Activated CD8-positive, alpha-beta memory T cell treated with anti-CD3 and anti-CD28 coated beads, Interleukin-2, amount 50 U/mL, for 24 hours (primary cell): ENCODE results near the gene ANO9.

Experiments
- DNase-seq: peaks from one replicate; pipeline ENCODE4 v3.0.0-alpha.2; 2020; ENCODE audit errors: extremely low read depth

Gene ANO9

DNA sequence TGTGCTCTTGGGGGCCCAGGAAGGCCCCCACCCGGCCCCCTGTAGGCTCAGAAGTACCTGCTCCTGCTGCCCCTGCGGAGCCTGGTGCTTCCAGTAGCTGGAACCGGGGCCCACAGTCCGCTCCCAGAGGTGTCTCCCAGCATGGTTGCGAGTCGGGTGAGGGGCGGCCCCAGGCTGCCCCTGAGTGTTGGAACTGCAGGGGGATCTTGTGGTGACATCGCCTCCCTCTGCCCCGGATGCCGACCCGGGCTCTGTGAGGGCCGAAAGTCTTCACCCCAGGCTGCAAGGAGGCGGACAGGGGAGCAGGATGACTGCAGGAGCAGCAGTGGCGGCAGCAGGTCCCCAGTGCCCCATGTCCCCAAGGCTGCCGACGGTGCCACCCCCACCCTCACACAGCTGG, 57.3 kb downstream of the ANO9 start:
- no peak for DNase-seq

DNA sequence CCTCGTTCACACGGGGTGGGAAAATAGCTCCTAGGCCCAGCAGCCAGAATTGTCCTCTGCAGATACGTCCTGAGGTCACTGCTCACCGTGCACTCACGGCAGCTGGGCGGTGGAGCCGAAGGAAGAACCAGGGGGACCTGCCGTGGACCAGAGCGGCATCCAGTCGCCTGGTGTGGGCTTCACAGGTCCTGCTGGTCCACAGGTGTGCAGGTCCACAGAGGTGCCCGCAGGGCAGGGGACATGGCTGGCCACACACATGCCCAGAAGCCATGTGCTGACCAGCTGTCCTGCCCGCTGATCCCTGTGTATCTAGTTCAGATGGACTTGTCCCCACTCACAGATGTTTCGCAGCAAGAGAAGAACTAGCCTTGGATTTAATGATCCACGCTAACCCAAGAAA, 58.4 kb downstream of the ANO9 start:
- no peak for DNase-seq

DNA sequence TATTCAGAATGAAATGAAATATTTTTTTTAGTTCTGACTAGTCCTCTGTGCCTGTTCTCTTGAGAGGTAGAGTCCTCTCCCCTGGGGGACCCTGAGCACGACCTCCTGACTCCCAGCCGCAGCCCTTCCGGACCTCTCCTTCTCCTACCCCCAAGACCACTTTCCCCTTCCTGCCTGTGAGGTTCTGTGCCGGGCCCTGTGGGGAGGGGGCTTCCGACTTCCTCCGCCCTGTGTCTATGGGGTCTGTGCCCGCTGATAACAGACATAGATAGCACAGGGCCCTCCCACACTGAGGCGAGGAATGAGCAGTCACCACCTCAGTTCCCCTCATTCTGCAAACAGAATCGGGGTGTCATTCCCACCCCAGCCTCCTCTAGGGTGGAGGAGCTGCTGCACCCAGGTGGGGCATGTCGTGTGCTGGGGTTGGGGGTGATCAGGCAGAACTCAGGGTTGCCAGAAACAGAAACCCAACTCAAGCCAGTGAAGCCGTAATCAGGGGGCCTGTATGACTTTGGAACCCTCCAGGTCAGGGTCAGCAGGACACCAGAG, 59.7 kb downstream of the ANO9 start:
- DNase-seq = no peak

DNA sequence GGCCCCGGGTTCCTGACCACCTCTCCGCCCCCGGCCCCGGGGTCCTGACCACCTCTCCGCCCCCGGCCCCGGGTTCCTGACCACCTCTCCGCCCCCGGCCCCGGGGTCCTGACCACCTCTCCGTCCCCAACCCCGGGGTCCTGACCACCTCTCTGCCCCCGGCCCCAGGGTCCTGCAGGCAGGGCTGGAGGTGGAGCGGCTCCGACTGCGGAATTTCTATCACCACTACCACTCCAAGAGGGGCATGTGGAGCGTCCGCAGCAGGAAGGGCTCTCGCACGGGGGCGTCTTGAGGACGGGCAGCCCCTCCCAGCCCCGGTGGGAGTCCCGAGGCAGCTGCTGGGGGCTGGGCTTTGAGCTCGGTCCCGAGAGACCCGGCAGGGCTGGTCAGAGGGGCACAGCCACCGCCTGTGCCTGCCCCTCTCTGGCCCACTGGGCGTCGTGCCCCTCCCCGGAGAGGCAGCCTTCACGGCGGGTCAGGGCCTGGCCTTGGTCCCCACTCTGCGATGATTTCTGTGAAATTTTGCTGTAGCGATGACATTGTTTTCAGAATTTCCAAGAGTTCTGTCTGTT, 60.2 kb downstream of the ANO9 start:
- no peak for DNase-seq

DNA sequence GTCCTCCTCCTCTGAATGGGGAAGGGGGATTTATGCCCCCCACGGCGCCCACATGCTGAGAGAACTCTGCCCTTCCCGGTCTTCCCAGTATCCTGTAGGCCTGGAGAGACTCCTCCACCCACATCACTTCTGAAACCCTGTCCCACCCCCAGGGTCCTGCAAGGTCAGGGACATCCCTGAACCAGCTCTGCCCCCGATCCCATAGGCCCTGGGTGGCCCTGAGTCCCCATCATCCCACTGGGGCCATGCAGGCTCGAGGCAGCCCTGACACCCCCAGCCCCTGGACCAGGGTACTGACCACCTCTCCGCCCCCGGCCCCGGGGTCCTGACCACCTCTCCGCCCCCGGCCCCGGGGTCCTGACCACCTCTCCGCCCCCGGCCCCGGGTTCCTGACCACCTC, 60.8 kb downstream of the ANO9 start:
- no peak for DNase-seq

DNA sequence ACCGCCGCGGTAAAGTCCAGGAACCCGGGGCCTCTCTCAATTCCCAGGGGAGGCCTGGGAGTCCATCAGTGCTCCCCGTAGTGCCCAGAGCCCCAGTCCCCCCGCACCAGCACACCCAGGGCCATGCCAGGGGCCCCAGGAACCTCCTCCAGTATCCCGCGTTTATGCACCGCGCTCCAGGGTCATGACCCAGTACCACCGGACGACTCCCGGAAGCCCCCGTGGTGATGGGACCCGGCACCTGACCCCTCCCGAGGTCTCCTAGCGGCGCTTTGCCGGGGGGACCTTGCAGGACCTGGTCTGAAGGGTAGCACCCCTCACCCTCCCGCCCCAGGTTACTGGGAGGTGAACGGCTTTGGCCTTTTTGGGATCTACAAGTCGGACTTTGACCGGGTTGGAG, 61.3 kb downstream of the ANO9 start:
- DNase-seq = no peak

DNA sequence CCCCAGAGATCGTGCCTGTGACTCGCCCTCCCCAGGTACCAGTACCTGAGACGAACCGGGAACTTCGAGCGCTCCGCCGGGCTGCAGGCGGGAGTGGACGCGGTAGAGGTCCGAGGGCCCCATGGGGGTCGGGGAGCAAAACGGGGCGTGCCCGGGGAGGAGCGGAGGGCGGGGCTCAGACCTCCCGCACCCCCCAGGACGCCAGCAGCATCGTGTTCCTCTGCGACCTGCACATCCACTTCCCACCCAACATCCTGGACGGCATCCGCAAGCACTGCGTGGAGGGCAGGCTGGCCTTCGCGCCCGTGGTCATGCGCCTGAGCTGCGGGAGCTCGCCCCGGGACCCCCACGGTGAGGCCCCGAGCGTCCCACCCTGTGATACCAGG, 61.7 kb downstream of the ANO9 start:
- DNase-seq = no peak

DNA sequence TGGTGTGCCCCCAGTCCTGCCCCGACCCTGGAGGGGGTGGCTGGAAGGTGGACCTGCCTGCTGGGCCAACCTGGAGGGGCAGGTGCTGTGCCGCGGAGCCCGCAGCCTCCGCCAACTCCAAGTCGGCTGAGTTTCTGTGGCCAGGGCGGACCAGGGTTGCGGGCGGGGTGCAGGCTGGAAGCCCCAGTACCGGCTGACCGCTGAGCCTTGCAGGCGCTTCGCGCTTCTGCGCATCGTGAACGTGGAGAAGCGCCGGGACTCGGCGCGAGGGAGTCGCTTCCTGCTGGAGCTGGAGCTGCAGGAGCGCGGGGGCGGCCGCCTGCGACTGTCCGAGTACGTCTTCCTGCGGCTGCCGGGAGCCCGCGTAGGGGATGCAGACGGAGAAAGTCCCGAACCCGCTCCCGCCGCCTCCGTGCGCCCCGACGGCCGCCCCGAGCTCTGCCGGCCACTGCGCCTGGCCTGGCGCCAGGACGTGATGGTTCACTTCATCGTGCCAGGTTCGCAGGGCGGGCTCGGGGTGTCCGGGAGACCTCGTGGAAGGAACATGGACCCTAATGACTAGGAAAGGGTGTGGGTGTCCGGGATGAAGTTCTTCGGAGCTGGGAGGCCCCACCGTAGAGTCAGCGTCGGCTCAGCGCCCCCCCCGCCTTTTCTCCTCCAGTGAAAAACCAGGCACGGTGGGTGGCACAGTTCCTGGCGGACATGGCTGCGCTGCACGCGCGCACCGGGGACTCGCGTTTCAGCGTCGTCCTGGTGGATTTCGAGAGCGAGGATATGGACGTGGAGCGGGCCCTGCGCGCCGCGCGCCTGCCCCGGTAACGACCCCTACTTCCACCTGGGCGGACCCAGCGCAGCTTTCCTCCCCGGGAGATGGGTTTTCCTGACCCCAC, 62.4 kb downstream of the ANO9 start:
- no peak for DNase-seq

DNA sequence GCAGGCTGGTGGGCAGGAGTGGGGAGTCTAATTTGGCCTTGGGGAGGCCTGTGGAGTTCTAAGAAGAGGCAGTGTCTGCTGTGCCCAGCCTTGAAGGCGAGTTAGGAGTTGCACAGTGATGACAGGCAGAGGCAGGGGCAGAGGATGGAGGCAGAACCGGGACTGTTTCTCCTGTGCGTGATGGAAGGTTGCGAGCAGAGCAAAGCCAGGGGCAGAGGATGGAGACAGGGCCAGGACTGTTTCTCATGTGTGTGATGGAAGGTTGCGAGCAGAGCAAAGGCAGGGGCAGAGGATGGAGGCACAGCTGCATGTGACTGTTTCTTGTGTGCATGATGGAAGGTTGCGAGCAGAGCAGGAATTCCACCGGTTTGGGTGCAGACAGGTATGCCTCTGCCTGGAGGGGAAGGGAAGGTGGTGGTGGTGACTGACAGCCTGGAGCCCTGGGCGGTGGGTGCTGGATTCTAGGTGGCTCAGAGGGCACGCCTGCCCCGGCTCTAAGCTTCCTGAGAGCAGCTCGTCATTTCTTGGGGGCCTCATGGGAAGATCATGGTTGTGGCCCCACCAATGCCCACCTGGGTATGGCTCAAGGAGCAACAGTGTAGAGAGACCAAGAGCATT, 63.8 kb downstream of the ANO9 start:
- DNase-seq = no peak

DNA sequence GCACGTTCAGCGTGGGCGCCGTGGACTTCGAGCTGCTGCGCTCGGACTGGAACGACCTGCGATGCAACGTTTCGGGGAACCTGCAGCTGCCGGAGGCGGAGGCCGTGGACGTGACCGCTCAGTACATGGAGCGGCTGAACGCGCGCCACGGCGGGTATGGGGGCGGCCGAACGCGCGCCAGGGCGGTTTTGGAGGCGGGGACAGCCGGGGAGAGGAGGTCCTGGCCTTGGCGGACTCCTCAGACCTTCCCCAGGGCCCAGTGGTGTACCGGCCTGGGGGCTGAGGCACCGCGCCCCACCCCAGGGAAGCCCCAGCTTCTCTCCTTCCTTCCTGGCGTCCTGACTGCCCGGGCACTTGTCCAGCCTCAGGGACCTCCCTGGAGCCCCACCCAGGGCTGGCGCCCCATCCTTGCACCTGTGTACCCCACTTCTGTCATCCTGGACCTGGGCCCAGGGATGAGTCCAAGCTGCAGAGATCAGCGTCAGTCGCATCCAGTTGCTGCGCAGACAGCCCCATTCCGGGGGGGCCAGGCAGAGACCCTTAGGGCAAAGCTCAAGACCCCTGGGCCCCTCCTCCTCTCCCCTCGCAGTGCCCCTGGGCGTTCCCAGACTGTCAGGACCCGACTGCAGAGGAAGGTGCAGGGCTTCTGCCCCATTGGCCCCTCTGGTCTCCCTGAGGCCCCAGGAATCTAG, 64.5 kb downstream of the ANO9 start:
- no peak for DNase-seq

DNA sequence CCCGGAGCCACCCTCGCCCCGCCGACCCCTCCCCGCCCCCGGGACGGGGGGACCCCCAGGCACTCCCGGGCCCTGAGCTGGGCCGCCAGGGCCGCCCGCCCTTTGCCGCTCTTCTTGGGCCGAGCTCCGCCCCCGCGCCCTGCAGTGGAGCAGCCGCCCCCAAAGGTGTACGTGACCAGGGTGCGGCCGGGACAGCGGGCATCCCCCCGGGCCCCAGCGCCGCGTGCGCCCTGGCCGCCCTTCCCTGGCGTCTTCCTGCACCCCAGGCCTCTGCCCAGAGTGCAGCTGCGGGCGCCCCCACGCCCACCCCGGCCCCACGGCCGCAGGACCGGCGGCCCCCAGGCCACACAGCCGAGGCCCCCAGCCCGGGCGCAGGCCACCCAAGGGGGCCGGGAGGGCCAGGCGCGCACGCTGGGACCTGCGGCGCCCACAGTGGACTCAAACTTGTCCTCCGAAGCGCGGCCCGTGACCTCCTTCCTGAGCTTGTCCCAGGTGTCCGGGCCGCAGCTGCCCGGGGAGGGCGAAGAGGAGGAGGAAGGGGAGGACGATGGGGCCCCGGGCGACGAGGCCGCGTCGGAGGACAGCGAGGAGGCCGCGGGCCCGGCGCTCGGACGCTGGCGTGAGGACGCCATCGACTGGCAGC, 65.2 kb downstream of the ANO9 start:
- no peak for DNase-seq

DNA sequence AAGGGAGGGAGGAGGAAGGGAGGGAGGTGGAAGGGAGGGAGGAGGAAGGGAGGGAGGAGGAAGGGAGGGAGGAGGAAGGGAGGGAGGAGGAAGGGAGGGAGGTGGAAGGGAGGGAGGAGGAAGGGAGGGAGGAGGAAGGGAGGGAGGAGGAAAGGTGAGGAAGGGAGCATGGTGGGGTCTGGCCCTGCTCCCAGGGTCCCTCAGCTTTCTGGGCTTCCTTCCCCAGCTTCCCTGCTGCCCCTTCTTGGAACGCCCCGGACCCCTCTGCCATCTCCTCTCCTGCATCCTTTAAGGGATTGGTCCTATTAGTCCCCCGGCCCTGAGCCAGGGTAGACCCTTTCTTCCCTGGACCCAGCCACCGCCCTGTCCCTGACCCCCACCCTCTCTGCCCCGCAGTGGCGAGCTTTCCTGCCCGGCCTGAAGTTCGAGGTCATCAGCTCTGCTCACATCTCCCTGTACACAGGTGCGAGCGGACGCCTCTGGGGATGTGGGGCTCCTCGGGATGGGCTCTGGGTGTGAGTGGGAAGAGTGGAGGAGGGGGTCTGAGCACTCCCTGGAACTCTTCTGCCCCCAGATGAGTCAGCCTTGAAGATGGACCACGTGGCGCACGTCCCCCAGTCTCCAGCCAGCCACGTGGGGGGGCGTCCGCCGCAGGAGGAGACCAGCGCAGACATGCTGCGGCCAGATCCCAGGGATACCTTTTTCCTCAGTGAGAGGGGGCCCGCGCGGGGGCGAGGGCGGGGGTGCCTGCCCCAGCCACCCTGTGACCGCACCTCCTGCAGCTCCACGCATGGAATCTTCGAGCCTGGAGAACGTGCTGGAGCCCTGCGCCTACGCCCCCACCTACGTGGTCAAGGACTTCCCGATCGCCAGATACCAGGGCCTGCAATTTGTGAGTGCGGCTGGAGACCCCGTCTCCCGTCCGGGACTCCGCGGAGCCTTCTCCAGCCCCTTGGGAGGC, 66.5 kb downstream of the ANO9 start:
- DNase-seq = no peak

DNA sequence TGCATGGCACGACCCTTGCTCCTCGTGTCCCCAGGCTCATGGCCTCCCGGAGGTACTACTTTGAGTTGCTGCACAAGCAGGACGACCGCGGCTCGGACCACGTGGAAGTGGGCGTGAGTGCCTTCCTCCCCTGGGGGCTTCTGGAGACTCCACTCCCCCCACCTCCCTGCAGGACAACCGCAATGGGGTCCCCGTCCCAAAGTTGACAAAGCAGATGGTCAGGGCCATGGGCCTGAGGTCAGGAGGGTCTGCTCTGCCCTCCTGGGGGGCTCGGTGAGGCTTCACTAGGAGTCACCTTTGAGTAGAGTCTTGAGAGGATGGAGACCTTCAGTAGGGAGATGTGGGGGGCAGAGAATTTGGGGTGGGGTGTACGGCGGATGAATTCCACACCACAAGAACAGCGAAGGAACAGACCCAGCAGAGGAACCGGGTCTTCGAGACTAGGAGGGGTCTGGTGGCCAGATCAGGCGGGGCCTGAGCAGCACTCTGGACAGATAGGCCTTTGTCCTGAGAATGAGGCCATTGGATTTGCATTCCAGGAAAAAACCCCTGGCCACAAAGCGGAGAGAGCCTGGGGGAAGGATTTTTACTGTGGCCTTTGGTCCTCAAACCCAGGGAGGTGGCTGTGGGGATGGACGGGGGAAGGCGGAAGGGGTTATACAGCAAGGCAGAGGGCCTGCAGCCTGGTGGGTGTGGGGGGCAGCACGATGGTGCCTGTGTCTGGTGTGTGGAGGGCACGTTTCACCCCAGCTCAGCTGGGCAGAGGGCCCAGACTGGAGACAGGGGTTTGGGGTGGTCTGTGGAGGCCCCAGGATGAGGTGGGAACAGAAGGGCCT, 67.9 kb downstream of the ANO9 start:
- DNase-seq = no peak

DNA sequence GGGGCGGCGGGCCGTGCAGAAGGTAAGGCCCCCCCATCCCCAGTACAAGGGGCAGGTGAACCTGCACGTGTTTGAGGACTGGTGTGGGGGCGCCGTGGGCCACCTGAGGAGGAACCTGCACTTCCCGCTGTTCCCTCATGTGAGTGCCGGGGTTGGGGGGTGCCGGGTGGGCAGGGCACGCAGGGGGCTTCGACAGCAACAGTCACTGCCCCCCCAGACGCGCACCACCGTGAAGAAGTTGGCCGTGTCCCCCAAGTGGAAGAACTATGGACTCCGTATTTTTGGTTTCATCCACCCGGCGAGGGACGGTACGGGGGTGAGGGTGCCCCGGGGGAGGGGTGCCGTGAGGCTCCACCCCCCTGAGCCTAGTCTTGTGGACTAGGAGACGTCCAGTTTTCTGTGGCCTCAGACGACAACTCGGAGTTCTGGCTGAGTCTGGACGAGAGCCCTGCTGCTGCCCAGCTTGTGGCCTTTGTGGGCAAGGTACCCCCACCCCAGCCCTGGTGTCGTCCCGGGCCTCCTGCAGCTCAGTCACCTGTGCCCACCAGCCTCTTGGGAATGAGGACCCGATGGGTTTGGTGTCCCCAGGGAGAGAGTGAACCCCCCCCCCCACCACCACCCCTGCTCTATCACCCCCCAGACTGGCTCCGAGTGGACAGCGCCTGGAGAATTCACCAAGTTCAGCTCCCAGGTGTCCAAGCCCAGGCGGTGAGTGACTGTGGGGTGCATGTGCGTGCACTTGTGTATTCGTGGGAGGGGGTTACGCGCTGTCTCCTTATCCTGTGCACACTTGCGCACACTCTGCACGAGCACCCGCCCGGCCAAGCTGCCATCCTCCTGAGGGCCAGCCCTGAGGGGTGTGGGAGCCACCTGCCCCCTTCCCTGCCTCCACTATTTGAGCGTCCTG, 68.7 kb downstream of the ANO9 start:
- DNase-seq = no peak

DNA sequence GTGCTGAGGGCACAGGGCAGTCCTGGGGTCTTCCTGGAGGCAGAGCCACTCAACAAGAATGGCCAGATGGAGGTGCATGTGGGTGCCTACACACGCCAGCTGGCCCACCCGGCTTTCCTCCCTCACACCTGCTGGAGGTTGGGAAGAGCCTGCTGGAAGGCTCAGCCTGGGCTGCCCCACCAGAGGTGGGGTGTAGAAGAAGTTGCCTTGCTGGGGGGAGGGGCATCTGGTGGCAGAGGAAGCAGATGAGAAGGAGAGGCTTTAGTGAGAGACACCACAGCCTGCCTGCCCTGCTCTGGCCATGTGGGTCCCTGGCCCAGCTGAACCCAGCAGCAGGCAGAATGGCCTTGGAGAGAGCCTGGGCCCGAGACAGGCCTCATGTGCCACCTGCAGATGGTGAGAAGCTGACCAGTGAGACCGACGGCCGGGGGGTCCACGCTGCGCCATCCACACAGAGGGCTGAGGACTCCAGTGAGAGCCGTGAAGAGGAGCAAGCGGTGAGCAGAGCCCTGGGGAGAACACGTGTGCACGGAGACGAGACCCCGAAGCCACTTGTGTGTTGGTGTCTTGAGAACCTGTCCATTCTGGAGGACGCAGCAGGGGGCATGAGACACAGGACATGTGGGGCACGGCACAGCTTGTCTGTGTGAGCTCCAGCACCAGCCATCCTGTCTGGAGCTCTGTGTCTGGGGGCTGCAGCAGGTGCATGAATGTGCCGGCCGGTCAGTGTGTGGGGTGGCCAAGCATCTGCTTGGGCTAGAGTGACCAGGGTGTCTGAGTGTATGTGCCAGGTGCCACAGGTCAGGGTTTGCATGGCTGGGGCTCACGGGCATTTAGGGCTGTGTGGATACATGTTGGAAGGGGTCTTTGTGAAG, 69.9 kb downstream of the ANO9 start:
- no peak for DNase-seq

DNA sequence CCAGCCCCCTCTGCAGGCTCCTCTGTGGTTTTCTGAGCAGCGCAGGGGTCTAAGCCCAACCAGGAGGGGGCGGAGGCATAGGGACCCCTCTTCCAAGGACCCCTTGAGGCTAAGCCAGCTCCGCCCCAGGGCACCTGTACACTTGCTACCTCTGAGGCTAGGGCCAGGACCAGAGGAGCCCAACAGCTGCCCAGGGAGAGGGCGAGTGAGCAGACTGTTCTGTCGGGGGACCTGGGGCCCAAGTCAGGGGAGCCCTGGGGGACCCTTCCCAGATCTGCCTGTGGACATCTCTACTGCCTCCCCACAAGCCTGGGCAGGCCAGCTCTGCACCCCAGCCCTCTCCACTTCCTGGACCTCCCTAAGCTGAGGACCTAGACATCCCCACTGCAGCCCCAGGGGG, 70.8 kb downstream of the ANO9 start:
- DNase-seq = no peak

DNA sequence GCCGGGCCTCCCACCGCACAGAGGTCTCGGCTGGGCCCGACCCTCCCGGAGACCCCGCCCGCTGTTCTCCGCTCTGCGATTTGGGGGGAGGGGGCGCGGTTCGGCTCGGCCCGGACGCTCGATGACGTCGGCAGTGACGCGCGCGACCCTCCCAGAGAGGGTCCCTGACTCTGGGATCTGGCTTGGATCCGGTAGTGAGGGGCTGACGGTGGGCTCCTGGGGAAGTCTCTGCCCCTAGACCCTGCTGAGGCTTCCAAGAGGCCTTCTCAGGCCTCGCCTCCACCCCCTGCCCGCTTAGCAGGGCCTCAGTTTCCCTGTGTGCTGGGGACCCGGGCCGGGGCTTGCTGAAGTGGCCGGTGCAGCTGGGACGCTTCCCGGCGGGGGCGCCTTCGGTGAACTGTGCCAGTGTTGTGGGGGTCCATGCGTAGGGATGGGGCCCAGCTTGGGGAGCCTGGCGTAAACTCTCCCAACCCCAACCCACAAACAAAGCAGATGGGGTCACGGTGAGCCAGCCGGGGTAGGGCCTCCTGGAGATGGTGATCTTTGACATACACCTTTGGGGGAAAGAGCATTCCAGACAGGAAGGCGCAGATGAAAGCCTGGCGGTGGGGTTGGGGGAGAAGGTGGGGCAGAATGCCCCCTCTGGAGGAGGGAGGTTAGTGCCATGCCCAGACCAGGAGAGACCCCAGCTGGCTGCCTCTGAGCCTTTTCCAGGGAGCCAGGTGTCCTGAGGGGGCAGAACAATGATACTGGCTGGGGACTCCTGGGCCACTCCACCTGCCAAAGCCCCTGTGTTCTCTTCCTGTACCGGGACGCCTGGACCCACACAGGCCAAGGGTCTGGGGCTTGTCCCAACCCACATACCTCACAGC, 71.5 kb downstream of the ANO9 start:
- DNase-seq = no peak
